NCI-H1417 treated with DMSO at 0.1 percent for 48 hours (cell line): ENCODE measurements around the gene MYPOP.
A peak's percentile ranks its signal among the peaks of the same experiment; 100 is the strongest.
"Not testable (repeated sequence)": the region's sequence is repeated elsewhere in the genome, so short reads cannot be mapped to it uniquely, and the experiment has no call there.

Source experiments
- DNase-seq: peaks from one replicate; lab custom pipeline; 2025; lab: John Stamatoyannopoulos, UW

Gene MYPOP

DNA sequence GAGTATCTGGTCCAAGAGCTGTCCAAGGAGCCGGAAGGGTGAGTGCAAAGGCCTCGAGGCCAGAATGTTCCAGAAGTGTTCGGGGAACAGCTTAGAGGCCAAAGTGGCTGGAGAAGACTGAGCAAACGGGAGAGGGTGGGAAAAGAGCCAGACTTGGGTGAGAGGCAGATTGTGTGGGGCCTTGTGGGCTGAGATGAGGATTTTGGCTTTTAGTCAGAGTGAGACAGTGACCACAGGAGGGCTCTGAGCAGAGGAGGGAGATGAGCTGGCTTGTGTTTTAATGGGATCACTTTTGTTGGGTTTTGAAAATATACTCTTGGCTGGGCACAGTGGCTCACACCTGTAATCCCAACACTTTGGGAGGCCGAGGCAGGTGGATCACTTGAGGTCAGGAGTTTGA lies 6.5 kb upstream of the MYPOP start:
- no peak for DNase-seq

DNA sequence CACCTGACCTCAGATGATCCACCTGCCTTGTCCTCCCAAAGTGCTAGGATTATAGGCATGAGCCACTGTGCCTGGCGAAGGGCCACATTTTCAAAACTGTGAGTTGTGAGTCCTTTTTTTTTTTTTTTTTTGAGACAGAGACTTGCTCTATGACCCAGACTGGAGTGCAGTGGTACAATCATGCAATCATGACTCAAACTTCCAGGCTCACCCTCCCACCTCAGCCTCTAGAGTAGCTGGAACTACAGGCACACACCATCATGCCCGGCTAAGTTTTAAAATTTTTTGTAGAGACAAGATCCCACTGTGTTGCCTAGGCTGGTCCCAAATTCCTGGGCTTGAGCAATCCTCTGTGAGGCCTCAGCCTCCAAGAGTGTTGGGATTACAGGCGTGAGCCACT lies 3.8 kb upstream of the MYPOP start:
- DNase-seq, result no peak

GRCh38 chr19:45905011-45905410 lies 2.6 kb upstream of the MYPOP start:
- no peak for DNase-seq

- peak; percentile 81 for DNase-seq
Measured at GRCh38 chr19:45902651-45903625, 525 bp upstream of the MYPOP start.

DNA sequence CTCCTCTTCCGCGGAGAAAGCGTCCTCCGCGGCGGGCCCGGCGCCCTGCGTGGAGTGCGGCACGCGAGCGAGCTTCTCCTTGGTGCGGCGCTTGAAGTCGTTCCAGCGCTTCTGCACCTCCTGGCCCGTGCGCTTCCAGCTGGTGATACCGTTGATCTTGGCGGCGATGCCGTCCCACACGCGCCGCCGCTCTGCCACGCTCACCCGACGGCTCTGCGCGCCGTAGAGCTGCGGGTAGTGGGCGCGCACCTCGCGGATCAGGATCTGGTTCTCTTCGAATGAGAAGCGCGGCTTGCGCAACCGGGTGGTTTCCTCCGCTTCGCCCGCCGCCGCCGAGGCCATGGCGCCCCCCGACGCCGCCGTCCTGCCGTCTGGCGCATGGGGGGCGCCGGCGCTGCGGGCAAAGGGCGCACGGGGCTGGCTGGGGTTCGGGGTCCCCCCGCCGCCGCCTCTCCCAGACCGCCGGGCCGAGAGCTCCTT lies 941 bp downstream of the MYPOP start:
- DNase-seq, result no peak

GRCh38 chr19:45900738-45901431 lies 1.5 kb downstream of the MYPOP start:
- DNase-seq, result no peak

DNA sequence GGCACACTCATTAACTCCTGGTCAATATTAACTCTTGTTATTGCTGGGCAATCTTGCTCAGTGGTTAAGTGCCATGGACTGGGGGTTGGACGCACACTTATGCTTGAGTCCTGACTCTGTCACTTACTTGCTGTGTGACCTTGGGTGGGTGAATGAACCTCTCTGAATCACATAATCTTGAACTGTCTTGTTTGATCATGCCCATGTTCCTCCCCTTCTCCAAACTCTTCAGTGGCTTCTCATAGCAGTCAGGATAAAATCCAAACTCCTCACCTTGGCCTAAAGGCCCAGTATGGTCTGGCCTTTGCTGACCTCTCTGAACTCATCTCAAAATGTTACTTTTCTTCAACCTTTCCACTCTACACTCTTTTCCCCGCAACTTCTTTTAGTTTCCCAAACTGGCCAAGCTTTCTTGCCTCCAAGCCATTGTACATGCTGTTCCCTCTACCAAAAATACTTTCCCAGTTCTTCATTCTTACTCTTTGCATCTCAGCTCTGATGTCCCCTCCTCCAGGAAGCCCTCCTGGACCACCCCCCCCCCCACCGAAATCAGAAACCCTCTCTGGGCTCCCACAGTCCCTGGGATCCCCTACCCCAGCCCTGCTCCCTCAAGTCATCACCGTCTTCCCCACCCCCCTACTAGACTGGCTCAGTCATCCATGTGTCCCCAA lies 2.4 kb downstream of the MYPOP start:
- DNase-seq, result no peak

- DNase-seq, result no peak
Measured at GRCh38 chr19:45899253-45899652, 3.2 kb downstream of the MYPOP start.

DNA sequence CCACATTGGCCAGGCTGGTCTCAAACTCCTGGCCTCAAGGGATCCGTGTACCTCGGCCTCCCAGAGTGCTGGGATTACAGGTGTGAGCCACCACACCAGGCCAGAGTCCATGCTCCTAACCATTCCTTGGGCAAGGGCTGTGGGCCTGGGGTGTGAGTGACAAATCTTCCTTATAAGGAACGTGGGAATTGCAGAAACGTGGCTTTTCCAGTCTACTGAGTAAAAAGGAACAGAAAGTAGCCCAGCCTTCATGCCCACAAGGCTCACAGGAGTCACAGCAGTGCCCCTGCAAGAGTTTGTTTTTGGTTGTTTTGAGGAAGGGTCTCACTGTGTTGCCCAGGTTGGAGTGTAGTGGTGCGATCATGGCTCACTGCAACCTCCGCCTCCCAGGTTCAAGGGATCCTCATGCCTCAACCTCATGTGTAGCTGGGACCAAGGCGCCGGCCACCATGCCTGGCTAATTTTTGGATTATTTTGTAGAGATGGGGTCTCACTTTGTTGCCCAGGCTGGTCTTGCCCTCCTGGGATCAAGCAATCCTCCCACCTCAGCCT lies 5.1 kb downstream of the MYPOP start:
- no peak for DNase-seq

GRCh38 chr19:45895983-45896599 lies 6.3 kb downstream of the MYPOP start:
- not testable (repeated sequence) for DNase-seq

GRCh38 chr19:45895519-45895972 lies 6.9 kb downstream of the MYPOP start:
- no peak for DNase-seq

- DNase-seq, result no peak
Measured at GRCh38 chr19:45890877-45891276, 11.5 kb downstream of the MYPOP start.

GRCh38 chr19:45889210-45889885 lies 13.1 kb downstream of the MYPOP start:
- DNase-seq, result no peak

- no peak for DNase-seq
Measured at GRCh38 chr19:45887200-45887710, 15.2 kb downstream of the MYPOP start.

DNA sequence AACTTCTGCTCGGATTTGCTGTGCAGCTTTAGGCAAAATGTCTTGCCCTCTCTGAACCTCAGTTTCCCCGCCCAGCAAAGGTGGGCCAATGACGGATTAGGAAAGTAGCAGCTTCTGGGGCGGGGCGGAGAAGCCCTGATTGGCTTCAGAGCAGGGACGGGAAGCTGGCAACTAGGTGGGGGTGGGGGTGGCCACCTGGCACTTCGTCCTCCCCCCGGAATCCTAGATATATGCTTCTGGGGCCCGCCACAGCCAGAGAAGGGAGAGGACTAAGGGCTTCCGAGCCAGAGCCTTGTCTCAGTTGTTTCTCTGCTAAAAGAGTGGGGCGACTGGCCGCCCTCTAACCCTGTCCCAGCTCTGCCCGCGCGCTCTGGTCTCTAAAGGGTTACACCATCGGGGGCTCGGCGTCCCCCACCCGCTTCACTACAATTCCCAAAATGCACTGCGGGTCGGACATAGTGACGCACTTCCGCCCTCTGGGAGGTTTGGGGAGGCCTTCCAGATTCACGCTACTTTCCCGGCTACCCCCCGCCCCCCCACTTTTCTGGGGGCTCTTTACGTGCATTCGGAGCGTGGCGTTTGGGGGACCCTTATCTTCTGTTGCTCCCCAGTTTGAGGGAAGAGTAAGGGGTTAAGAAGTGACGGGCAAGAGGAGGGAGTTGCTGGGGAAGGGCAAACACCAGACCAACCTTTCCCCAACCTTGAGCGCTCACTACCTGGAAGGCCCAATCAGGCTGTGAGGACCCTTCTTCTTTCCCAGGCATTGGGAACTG lies 15.8 kb downstream of the MYPOP start:
- peak; percentile 18 for DNase-seq

- DNase-seq, result peak; percentile 29
Measured at GRCh38 chr19:45885556-45886426, 16.6 kb downstream of the MYPOP start, which contains the start of gene IRF2BP1. IRF2BP1 (minus strand) TSS chr19:45886141; CDS start chr19:45885774, 367 bp downstream.

- no peak for DNase-seq
Measured at GRCh38 chr19:45884682-45885555, 17.5 kb downstream of the MYPOP start.
